ENCODE measurements around the gene IGFBP4. TPM values are rescaled to one million over a fixed set of nuclear protein-coding genes. Genes with fewer than 3 reads are reported as not detected.

IGFBP4 gene
- total and polyA plus RNA-seq, 2 donors (not counting 1 experiment from before 2014, with no cell fraction given), result 4.6 to 31.3 TPM

GRCh38 chr17:40474419-40475002, 31.3 kb downstream of the IGFBP4 start:
- 97% methylated on average over 7 of the region's 9 CpGs for WGBS (ENCODE audit: insufficient coverage)
- DNase-seq (no peak), ATAC-seq (ENCODE audit: low read depth) (no peak)
- Histone ChIP-seq H3K79me2 (ENCODE audit: control insufficient read depth, insufficient read depth, low read length) (no peaks in the 10 kb centered on the region), H3K27me3 (replicated peaks in 1 of 4; ENCODE audit: control extremely low read depth in 1 of 4, control insufficient read depth in 3 of 4, insufficient read depth in 4 of 4, low read length in 3 of 4) (peaks cover 0 to 4% (median 1%) of the 10 kb centered on the region in 4 experiments), H3K9ac (ENCODE audit: low read length) (no peak overlapping the region), H2AFZ (ENCODE audit: insufficient read depth, low read depth, low read length, poor library complexity, severe bottlenecking) (no peak overlapping the region), H3K9me3 (ENCODE audit: control extremely low read depth in 1 of 3, control insufficient read depth in 2 of 3, insufficient read depth in 1 of 3, low read length in 2 of 3) (peaks cover 0 to 11% (median 0%) of the 10 kb centered on the region in 3 donors), H4K20me1 (ENCODE audit: control insufficient read depth, insufficient read depth, low read length, poor library complexity, severe bottlenecking) (no peaks in the 10 kb centered on the region), H3K36me3 (replicated peaks in 1 of 2; ENCODE audit: control extremely low read depth in 1 of 2, control insufficient read depth in 1 of 2, extremely low read depth in 1 of 2, insufficient read depth in 2 of 2, low read length in 1 of 2) (no peaks in the 10 kb centered on the region), H3K4me1 (ENCODE audit: control insufficient read depth in 2 of 2, insufficient read depth in 2 of 2, low read length in 2 of 2) (peaks cover 12 to 23% of the 10 kb centered on the region in 2 donors), H3K4me2 (replicated peaks; ENCODE audit: low read depth, low read length, poor library complexity, severe bottlenecking) (no peak overlapping the region), H3K27ac (ENCODE audit: low read length in 2 of 2) (no peak overlapping the region), H3K4me3 (ENCODE audit: control extremely low read depth in 1 of 5, extremely low read depth in 1 of 5, insufficient read depth in 1 of 5, low read depth in 2 of 5, low read length in 4 of 5) (no peak overlapping the region)
- POLR2A ChIA-PET, result no interaction called here
- TF ChIP-seq EZH2 (IDR thresholded peaks at IDR 0.05; ENCODE audit: borderline replicate concordance, insufficient read depth, low read depth, low read length, poor library complexity, severe bottlenecking) (no peak), CTCF (IDR thresholded peaks at IDR 0.05) (no peak)
- CTCF ChIA-PET, result interaction anchor here (0.6 to 2.7 kb wide), 8 partner anchors 25 to 888 kb away, joined by 3 to 22 read pairs (median 3); partner anchors contain the start of gene IGFBP4
- Mint-ChIP-seq H3K27ac (no peak overlapping the region), H3K4me1 (peaks cover 10% of the 10 kb centered on the region), H3K27me3 (no peaks in the 10 kb centered on the region), H3K9me3 (ENCODE audit: insufficient read depth) (no peaks in the 10 kb centered on the region), H3K4me3 (no peak overlapping the region)
- intact Hi-C loops (cut with micrococcal nuclease), result loop anchor here (5.0 kb wide), 1 partner anchor 32 kb away; the partner anchor contains the start of gene IGFBP4

DNA sequence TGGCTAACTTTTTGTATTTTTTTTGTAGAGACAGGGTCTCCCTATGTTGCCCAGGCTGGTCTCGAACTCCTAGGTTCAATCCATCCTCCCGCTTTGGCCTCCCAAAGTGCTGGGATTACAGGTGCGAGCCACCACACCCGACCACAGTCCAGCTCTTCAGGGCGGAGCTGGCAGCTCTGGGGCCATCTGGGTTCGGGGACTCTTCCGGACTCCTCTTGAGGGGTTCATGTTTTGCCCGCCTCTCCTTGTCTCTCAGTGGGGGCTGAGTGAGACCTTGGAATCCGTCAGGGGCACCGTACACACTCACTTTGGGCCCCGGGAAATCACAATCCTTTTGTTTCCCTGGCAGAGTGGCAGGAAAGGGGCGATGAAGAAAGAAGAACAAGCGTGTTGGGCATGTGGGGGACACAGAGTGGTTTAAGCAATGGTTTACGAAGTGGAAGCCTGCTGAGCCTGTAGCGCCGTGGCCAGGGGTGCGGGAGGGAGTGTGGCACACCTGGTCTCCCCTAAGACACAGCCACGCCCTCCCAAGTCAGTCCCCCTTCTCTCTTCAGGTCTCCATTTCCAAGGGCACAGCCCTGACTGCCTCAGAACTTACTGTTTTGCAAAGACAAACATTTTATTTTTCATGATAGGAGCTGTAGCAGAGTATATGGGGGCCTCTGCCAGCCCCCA, 32.1 kb downstream of the IGFBP4 start:
- Mint-ChIP-seq H3K27ac (no peak overlapping the region), H3K27me3 (no peaks in the 10 kb centered on the region), H3K9me3 (ENCODE audit: insufficient read depth) (no peaks in the 10 kb centered on the region), H3K4me3 (no peak overlapping the region), H3K4me1 (peaks cover 18% of the 10 kb centered on the region)
- no peak overlapping the region for H3K4me2 ChIP-seq (replicated peaks; ENCODE audit: low read depth, low read length, poor library complexity, severe bottlenecking)
- H3K27ac ChIP-seq (ENCODE audit: low read length in 2 of 2), result no peak overlapping the region
- no peaks in the 10 kb centered on the region for H4K20me1 ChIP-seq (ENCODE audit: control insufficient read depth, insufficient read depth, low read length, poor library complexity, severe bottlenecking)
- POLR2A ChIA-PET, result interaction anchor here (1.3 to 1.4 kb wide), 2 partner anchors 41 to 57 kb away, joined by 3 to 7 read pairs; no protein-coding TSS in a partner anchor
- peaks cover 21 to 32% of the 10 kb centered on the region in 2 donors for H3K4me1 ChIP-seq (ENCODE audit: control insufficient read depth in 2 of 2, insufficient read depth in 2 of 2, low read length in 2 of 2)
- TF ChIP-seq CTCF (IDR thresholded peaks at IDR 0.05), result no peak
- TF ChIP-seq EZH2 (IDR thresholded peaks at IDR 0.05; ENCODE audit: borderline replicate concordance, insufficient read depth, low read depth, low read length, poor library complexity, severe bottlenecking), result no peak
- intact Hi-C loops (cut with micrococcal nuclease), result loop anchor here (5.0 kb wide), 1 partner anchor 33 kb away; the partner anchor contains the start of gene IGFBP4
- no peaks in the 10 kb centered on the region for H3K36me3 ChIP-seq (replicated peaks in 1 of 2; ENCODE audit: control extremely low read depth in 1 of 2, control insufficient read depth in 1 of 2, extremely low read depth in 1 of 2, insufficient read depth in 2 of 2, low read length in 1 of 2)
- H3K9ac ChIP-seq (ENCODE audit: low read length), result no peak overlapping the region
- H3K9me3 ChIP-seq (ENCODE audit: control extremely low read depth in 1 of 3, control insufficient read depth in 2 of 3, insufficient read depth in 1 of 3, low read length in 2 of 3), result peaks cover 0 to 11% (median 0%) of the 10 kb centered on the region in 3 donors
- peaks cover 0 to 4% (median 1%) of the 10 kb centered on the region in 4 experiments for H3K27me3 ChIP-seq (replicated peaks in 1 of 4; ENCODE audit: control extremely low read depth in 1 of 4, control insufficient read depth in 3 of 4, insufficient read depth in 4 of 4, low read length in 3 of 4)
- H3K4me3 ChIP-seq (ENCODE audit: control extremely low read depth in 1 of 5, extremely low read depth in 1 of 5, insufficient read depth in 1 of 5, low read depth in 2 of 5, low read length in 4 of 5), result no peak overlapping the region
- no peak for DNase-seq
- no peaks in the 10 kb centered on the region for H3K79me2 ChIP-seq (ENCODE audit: control insufficient read depth, insufficient read depth, low read length)
- no peak overlapping the region for H2AFZ ChIP-seq (ENCODE audit: insufficient read depth, low read depth, low read length, poor library complexity, severe bottlenecking)
- WGBS (ENCODE audit: insufficient coverage), result 94% methylated on average over 12 of the region's 18 CpGs
- ATAC-seq (ENCODE audit: low read depth), result no peak
- CTCF ChIA-PET, result interaction anchor here (0.6 to 2.7 kb wide), 23 partner anchors 10 to 484 kb away, joined by 3 to 52 read pairs (median 4); partner anchors contain the start of gene IGFBP4
